Kidney tubule cell (primary cell): ENCODE results near the gene GAPDHS.

Experiments
- DNase-seq: peaks from one replicate; pipeline ENCODE4 v3.0.0-alpha.2; 2018; ENCODE audit warnings: low spot score

GAPDHS gene

GRCh38 chr19:35533201-35533821, at the start of gene GAPDHS:
Gene GAPDHS, plus strand, starts transcription at chr19:35533456. Its CDS starts 72 bp downstream, at chr19:35533528.
- no peak for DNase-seq

- DNase-seq = no peak
Measured at GRCh38 chr19:35484252-35485036, 48.8 kb upstream of the GAPDHS start.

- DNase-seq = no peak
Measured at GRCh38 chr19:35486268-35486708, 47.0 kb upstream of the GAPDHS start.

- DNase-seq = no peak
Measured at GRCh38 chr19:35487656-35488182, 45.5 kb upstream of the GAPDHS start.

- DNase-seq = no peak
Measured at GRCh38 chr19:35488677-35489076, 44.6 kb upstream of the GAPDHS start.

- no peak for DNase-seq
Measured at GRCh38 chr19:35490364-35490763, 42.9 kb upstream of the GAPDHS start, which contains the start of gene KRTDAP. Gene KRTDAP, minus strand, starts transcription at chr19:35490464. Its CDS starts 22 bp downstream, at chr19:35490442.

- no peak for DNase-seq
Measured at GRCh38 chr19:35491836-35492360, 41.4 kb upstream of the GAPDHS start.

GRCh38 chr19:35493971-35494370, 39.3 kb upstream of the GAPDHS start:
- DNase-seq = no peak

- peak; percentile 77 for DNase-seq
Measured at GRCh38 chr19:35495107-35496064, 37.9 kb upstream of the GAPDHS start.

GRCh38 chr19:35497406-35497805, 35.9 kb upstream of the GAPDHS start:
- no peak for DNase-seq

GRCh38 chr19:35498220-35498619, 35.0 kb upstream of the GAPDHS start:
- no peak for DNase-seq

GRCh38 chr19:35498984-35499527, 34.2 kb upstream of the GAPDHS start:
- no peak for DNase-seq

GRCh38 chr19:35500611-35501010, 32.6 kb upstream of the GAPDHS start:
- DNase-seq = no peak

- no peak for DNase-seq
Measured at GRCh38 chr19:35501684-35502083, 31.6 kb upstream of the GAPDHS start.

- DNase-seq = no peak
Measured at GRCh38 chr19:35502751-35503150, 30.5 kb upstream of the GAPDHS start.

- DNase-seq = no peak
Measured at GRCh38 chr19:35506011-35506410, 27.2 kb upstream of the GAPDHS start.

- no peak for DNase-seq
Measured at GRCh38 chr19:35507561-35507960, 25.7 kb upstream of the GAPDHS start.

GRCh38 chr19:35508129-35508528, 25.1 kb upstream of the GAPDHS start:
- DNase-seq = no peak

- peak; percentile 83 for DNase-seq
Measured at GRCh38 chr19:35509018-35509652, 24.1 kb upstream of the GAPDHS start.

- peak; percentile 90 for DNase-seq
Measured at GRCh38 chr19:35509861-35510625, 23.2 kb upstream of the GAPDHS start.
